HepG2 (cell line): ENCODE results near the gene NKAIN4. TPM values are rescaled to one million over a fixed set of nuclear protein-coding genes. Genes with fewer than 3 reads are reported as not detected.
A peak's percentile ranks its signal among the peaks of the same experiment; 100 is the strongest.

Experiments
- AFF4 ChIP-seq: sonication (generic); formaldehyde crosslinking; IDR thresholded peaks from 2 replicates; pipeline ENCODE4 v1.4.0; 2020; ENCODE audit warnings: missing genetic modification reagents
- CENPT ChIP-seq: sonication (generic); formaldehyde crosslinking; IDR thresholded peaks from 2 replicates; pipeline ENCODE4 v1.8.0; 2022; ENCODE audit warnings: low read depth, mild to moderate bottlenecking, moderate library complexity, missing genetic modification reagents
- DBP ChIP-seq: sonication (generic); formaldehyde crosslinking; IDR thresholded peaks from 2 replicates; pipeline ENCODE4 v1.4.0; 2020; ENCODE audit warnings: missing genetic modification reagents; ENCODE audit errors: not compliant biosample characterization
- GFI1 ChIP-seq: sonication (generic); formaldehyde crosslinking; IDR thresholded peaks from 2 replicates; pipeline ENCODE4 v1.5.0; 2020; ENCODE audit warnings: missing genetic modification reagents, mild to moderate bottlenecking, borderline replicate concordance
- IRF2 ChIP-seq: IDR thresholded peaks from 2 replicates; pipeline ENCODE4 v1.6.1; 2018; ENCODE audit warnings: missing genetic modification reagents, missing compliant biosample characterization
- KDM3A ChIP-seq: IDR thresholded peaks from 2 replicates; pipeline ENCODE4 v1.6.1; 2018; ENCODE audit warnings: low read depth, missing compliant biosample characterization
- KLF12 ChIP-seq: sonication (generic); formaldehyde crosslinking; IDR thresholded peaks from 2 replicates; pipeline ENCODE4 v1.4.0; 2020; ENCODE audit warnings: missing genetic modification reagents, borderline replicate concordance
- KLF6 ChIP-seq: IDR thresholded peaks from 2 replicates; pipeline ENCODE4 v1.8.0; 2016; ENCODE audit warnings: missing biosample characterization, missing genetic modification reagents
- MED1 ChIP-seq: sonication (generic); formaldehyde crosslinking; IDR thresholded peaks from 2 replicates; pipeline ENCODE4 v1.4.0; 2020; ENCODE audit warnings: missing genetic modification reagents
- MTA1 ChIP-seq: sonication (generic); formaldehyde crosslinking; IDR thresholded peaks from 2 replicates; pipeline ENCODE4 v1.4.0; 2020; ENCODE audit warnings: missing genetic modification reagents, mild to moderate bottlenecking, borderline replicate concordance
- RFX1 ChIP-seq: fragments of 450-650 bp; IDR thresholded peaks from 2 replicates; pipeline ENCODE4 v1.6.1; 2017
- SRSF1 ChIP-seq: fragments of 200-400 bp; formaldehyde crosslinking; optimal IDR thresholded peaks from 2 replicates; pipeline ENCODE3; 2017; ENCODE audit warnings: mild to moderate bottlenecking, low read depth, low read length, moderate library complexity
- TCF12 ChIP-seq, 2 experiments: fragments of 450-650 bp in 1 of 2; sonication (generic) in 1 of 2; formaldehyde crosslinking in 1 of 2; IDR thresholded peaks; 2 replicates each; pipeline versions ENCODE4 v1.6.1 to v1.8.0; 2017 to 2022; ENCODE audit warnings: antibody characterized with exemption in 1 of 2, mild to moderate bottlenecking in 1 of 2, missing genetic modification reagents in 1 of 2, moderate library complexity in 1 of 2
- TSC22D2 ChIP-seq: sonication (generic); formaldehyde crosslinking; IDR thresholded peaks from 2 replicates; pipeline ENCODE4 v1.5.1; 2020; ENCODE audit warnings: missing genetic modification reagents, mild to moderate bottlenecking, borderline replicate concordance
- XBP1 ChIP-seq: sonication (generic); formaldehyde crosslinking; IDR thresholded peaks from 2 replicates; pipeline ENCODE4 v1.5.0; 2020; ENCODE audit warnings: missing genetic modification reagents
- ZC3H13 ChIP-seq: sonication (generic); formaldehyde crosslinking; IDR thresholded peaks from 2 replicates; pipeline ENCODE4 v1.8.1; 2023; ENCODE audit warnings: mild to moderate bottlenecking, missing genetic modification reagents, moderate library complexity
- ZFP37 ChIP-seq: sonication (generic); formaldehyde crosslinking; IDR thresholded peaks from 2 replicates; pipeline ENCODE4 v1.4.0; 2020; ENCODE audit warnings: missing genetic modification reagents, borderline replicate concordance
- ZNF33B ChIP-seq: sonication (generic); formaldehyde crosslinking; IDR thresholded peaks from 2 replicates; pipeline ENCODE4 v1.5.1; 2020; ENCODE audit warnings: mild to moderate bottlenecking, missing genetic modification reagents
- ZNF484 ChIP-seq: sonication (generic); formaldehyde crosslinking; IDR thresholded peaks from 2 replicates; pipeline ENCODE4 v1.5.1; 2020; ENCODE audit warnings: mild to moderate bottlenecking, low read depth, missing genetic modification reagents, borderline replicate concordance
- ZNF724P ChIP-seq: sonication (generic); formaldehyde crosslinking; IDR thresholded peaks from 2 replicates; pipeline ENCODE4 v1.8.0; 2022; ENCODE audit warnings: missing genetic modification reagents, borderline replicate concordance
- ZNF740 ChIP-seq: sonication (generic); formaldehyde crosslinking; IDR thresholded peaks from 2 replicates; pipeline ENCODE4 v1.4.0; 2020; ENCODE audit warnings: missing genetic modification reagents
- ZNF766 ChIP-seq: sonication (generic); formaldehyde crosslinking; IDR thresholded peaks from 2 replicates; pipeline ENCODE4 v1.5.0; 2020; ENCODE audit warnings: missing genetic modification reagents, borderline replicate concordance
- polyA plus RNA-seq, 8 experiments: library from polyadenylated mRNA; depleted of rRNA in 3 of 8; stranded (reverse) in 7 of 8; unstranded in 1 of 8; fragments of >200 nt; fragmentation: Illumina TruSeq in 4 of 8; extraction: Trizol in 4 of 8; gene quantifications; 2 replicates each; pipeline versions ENCODE4 v1.2.1 to v1.2.3, GENCODE V29; 2011 to 2016; ENCODE audit warnings: low read depth in 4 of 8, missing spikeins in 1 of 8, mixed read lengths in 1 of 8; ENCODE audit not compliant: insufficient read depth in 1 of 8
- total RNA-seq, 5 experiments: library from RNA; depleted of rRNA; stranded (reverse); fragments of >200 nt; fragmentation: Illumina TruSeq; extraction: Trizol; gene quantifications; 2 replicates each; pipeline ENCODE4 v1.2.3, GENCODE V29; 2016; ENCODE audit warnings: low read depth in 1 of 5

Gene NKAIN4
- total and polyA plus RNA-seq, 2 of the 13 experiments (the other 11 are each of a cell fraction or from before 2014, with no cell fraction given), result not detected

- no peak for TF ChIP-seq DBP (CRISPR knock-in tag)
- peak; percentile 54; the same call in 1 of the 2 replicates for TF ChIP-seq KDM3A (CRISPR knock-in tag)
- TF ChIP-seq KLF12 (CRISPR knock-in tag), result peak; percentile 78
- TF ChIP-seq ZFP37, result no peak
- peak; percentile 80 for TF ChIP-seq IRF2 (CRISPR knock-in tag)
- peak; percentile 83 for TF ChIP-seq CENPT
- peak; percentile 12 for TF ChIP-seq ZNF724P (CRISPR knock-in tag)
- TF ChIP-seq ZC3H13 (CRISPR knock-in tag), result no peak
- TF ChIP-seq ZNF766 (CRISPR knock-in tag), result peak; percentile 62; the same call in 1 of the 2 replicates
- no peak; the same call in 1 of the 2 replicates for TF ChIP-seq ZNF33B
- TF ChIP-seq ZNF484 (CRISPR knock-in tag), result no peak
- peak; percentile 78 for TF ChIP-seq KLF6 (CRISPR knock-in tag)
- 0 out of 2 replicates have a peak, but pooled peaks have one; percentile 68 for TF ChIP-seq ZNF740
- TF ChIP-seq MTA1 (CRISPR knock-in tag), result no peak
- TF ChIP-seq GFI1 (CRISPR knock-in tag), result 0 out of 2 replicates have a peak, but pooled peaks have one; percentile 18
- TF ChIP-seq TCF12 (IDR thresholded peaks at IDR 0.05), result no peak
- 0 out of 2 replicates have a peak, but pooled peaks have one; percentile 24 for TF ChIP-seq TCF12 (CRISPR knock-in tag; IDR thresholded peaks at IDR 0.05)
- TF ChIP-seq AFF4 (CRISPR knock-in tag), result no peak
- peak; percentile 77 for TF ChIP-seq SRSF1
- TF ChIP-seq MED1 (CRISPR knock-in tag), result peak; percentile 71
- no peak for TF ChIP-seq XBP1
- peak; percentile 95 for TF ChIP-seq RFX1
- peak; percentile 64; the same call in 1 of the 2 replicates for TF ChIP-seq TSC22D2 (CRISPR knock-in tag)
These were observed 18.1 kb upstream of the NKAIN4 start, which contains the start of gene ARFGAP1 (continued) for GRCh38 chr20:63272105-63273058.
